Type B pancreatic cell (in vitro differentiated cells): ENCODE results near the gene KIF19. TPM values are rescaled to one million over a fixed set of nuclear protein-coding genes. Genes with fewer than 3 reads are reported as not detected.

ENCODE experiments used
- DNase-seq: peaks from one replicate; pipeline ENCODE4 v3.0.0; 2021; ENCODE audit warnings: mixed read lengths; ENCODE audit not compliant: unreplicated experiment; ENCODE audit errors: extremely low spot score
- H3K27ac Mint-ChIP-seq: 2 replicates; pipeline ENCODE4 v1.8.0; 2021; ENCODE audit warnings: mild to moderate bottlenecking, mixed read lengths
- H3K27me3 Mint-ChIP-seq: 2 replicates; pipeline ENCODE4 v1.8.0; 2021; ENCODE audit warnings: mixed read lengths
- H3K36me3 Mint-ChIP-seq: 2 replicates; pipeline ENCODE4 v1.8.0; 2021; ENCODE audit warnings: mixed read lengths
- H3K4me1 Mint-ChIP-seq: one replicate; pipeline ENCODE4 v1.8.0; 2021; ENCODE audit warnings: mixed read lengths; ENCODE audit not compliant: unreplicated experiment
- H3K4me3 Mint-ChIP-seq: 2 replicates; pipeline ENCODE4 v1.8.0; 2021; ENCODE audit warnings: mild to moderate bottlenecking, mixed read lengths
- H3K9me3 Mint-ChIP-seq: 2 replicates; pipeline ENCODE4 v1.8.0; 2021; ENCODE audit warnings: mixed read lengths
- CTCF ChIP-seq: fragments of 200-600 bp; sonication (generic); conservative IDR thresholded peaks from 2 replicates; pipeline ENCODE4 v1.5.0; 2021; ENCODE audit warnings: antibody characterized with exemption, mild to moderate bottlenecking
- total RNA-seq: library from RNA; stranded (reverse); gene quantifications from 2 replicates; pipeline ENCODE4 v1.2.1, GENCODE V29; 2021; ENCODE audit warnings: low replicate concordance

Gene KIF19
- total RNA-seq, 1 donor from 2014 or later = 2.9 TPM

DNA sequence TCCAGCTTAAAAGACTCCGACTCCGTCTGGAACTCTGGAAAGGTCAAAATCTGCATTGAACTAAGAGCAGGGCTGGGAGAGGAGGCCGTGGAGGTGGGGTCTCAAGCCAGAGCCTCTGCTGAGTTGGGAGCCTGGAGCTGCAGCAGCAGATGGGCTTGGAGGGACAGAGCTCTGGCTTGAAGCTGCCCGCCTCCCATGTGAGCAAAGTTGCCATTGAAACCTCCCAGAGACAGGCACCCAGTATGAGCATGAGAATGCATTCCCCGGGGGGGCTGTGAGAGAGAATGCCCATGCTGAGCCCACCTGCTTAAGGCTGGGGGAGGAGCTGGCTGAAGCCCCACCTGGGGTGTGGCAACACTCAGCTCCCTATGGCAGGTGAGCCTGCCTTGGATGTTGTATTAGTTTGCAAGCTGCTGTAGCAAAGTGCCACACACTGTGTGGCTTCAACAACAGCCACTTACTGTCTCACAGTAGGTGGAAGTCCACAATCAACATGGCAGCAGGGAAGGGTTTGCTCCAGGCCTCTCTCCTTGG lies 9.6 kb downstream of the KIF19 start:
- Mint-ChIP-seq H3K4me3 (no peak overlapping the region), H3K9me3 (no peaks in the 10 kb centered on the region), H3K27ac (no peak overlapping the region), H3K27me3 (peaks cover 14% of the 10 kb centered on the region), H3K36me3 (no peaks in the 10 kb centered on the region), H3K4me1 (peaks cover 7% of the 10 kb centered on the region)
- no peak for DNase-seq
- TF ChIP-seq CTCF = no peak

- DNase-seq = no peak
- no peak for TF ChIP-seq CTCF
- no peak overlapping the region for H3K27ac Mint-ChIP-seq
- H3K9me3 Mint-ChIP-seq = no peaks in the 10 kb centered on the region
- no peaks in the 10 kb centered on the region for H3K36me3 Mint-ChIP-seq
- H3K27me3 Mint-ChIP-seq = peaks cover 14% of the 10 kb centered on the region
- no peak overlapping the region for H3K4me3 Mint-ChIP-seq
- peaks cover 6% of the 10 kb centered on the region for H3K4me1 Mint-ChIP-seq
These were observed 10.3 kb downstream of the KIF19 start for GRCh38 chr17:74336307-74336706.

DNA sequence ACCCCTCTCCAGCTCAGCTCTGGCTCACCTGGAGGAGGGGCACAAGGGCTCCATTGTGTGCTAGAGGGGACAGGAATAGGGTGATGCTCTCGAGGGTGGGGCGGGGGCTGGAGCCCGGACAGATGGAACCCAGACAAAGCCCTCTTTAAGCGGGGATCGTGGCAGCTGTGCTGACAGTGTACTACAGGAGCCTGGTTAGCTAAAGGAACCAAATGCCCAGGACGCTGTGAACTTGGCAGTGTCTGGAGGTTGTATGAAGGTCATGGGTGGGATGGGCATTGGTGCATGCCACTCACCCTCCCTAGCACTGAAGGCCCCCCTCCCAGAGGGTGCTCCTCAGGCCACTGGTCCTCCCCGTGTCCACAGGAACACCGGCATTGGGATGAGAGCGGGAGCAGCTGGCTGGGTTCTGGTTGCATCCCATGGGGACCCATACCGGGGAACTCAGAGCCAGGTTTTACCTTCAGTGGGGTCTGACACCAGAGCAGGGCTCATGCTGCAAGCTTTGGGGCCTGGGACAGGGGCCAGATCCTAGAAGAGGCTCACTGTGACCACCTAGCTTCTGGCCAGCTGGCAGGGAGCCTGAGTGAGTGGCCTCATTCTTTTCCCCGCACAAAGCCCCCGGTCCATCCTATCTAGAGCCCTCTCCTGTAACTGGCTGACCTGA lies 11.9 kb downstream of the KIF19 start:
- Mint-ChIP-seq H3K4me3 (no peak overlapping the region), H3K4me1 (no peaks in the 10 kb centered on the region), H3K27ac (no peak overlapping the region), H3K27me3 (peaks cover 14% of the 10 kb centered on the region), H3K36me3 (no peaks in the 10 kb centered on the region), H3K9me3 (no peaks in the 10 kb centered on the region)
- DNase-seq = no peak
- TF ChIP-seq CTCF = no peak

- no peak for TF ChIP-seq CTCF
- H3K36me3 Mint-ChIP-seq = no peaks in the 10 kb centered on the region
- no peak overlapping the region for H3K27ac Mint-ChIP-seq
- no peaks in the 10 kb centered on the region for H3K9me3 Mint-ChIP-seq
- H3K4me1 Mint-ChIP-seq = no peaks in the 10 kb centered on the region
- no peak for DNase-seq
- H3K27me3 Mint-ChIP-seq = peaks cover 14% of the 10 kb centered on the region
- no peak overlapping the region for H3K4me3 Mint-ChIP-seq
These were observed 13.6 kb downstream of the KIF19 start for GRCh38 chr17:74339537-74340195.

DNA sequence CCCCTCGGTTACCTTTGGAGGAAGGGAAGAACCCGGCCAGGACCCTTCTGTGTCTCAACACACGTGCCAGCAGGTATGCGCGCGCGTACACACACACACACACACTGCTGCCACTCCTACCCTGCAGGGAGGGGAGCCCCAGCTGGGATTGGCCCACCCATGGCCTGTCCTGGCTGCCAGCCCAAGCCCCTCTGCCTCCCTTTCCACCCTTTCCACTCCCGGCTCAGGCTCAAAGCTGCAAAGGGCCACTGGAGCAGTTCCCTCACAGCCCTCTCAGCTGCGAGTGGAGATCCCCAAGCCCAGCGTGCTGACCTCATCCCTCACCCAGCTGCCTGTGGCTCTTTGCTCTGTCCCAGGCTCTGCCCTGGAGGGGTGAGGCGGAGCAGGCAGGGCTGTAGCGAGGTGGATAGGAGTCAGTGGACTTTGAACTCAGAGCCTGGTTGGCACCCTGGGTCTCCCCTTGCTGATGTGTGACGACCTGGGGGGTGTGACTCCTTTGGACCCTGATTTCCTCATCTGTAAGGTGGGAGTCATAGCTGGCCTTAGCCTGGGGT lies 14.5 kb downstream of the KIF19 start:
- Mint-ChIP-seq H3K4me1 (no peaks in the 10 kb centered on the region), H3K27ac (no peak overlapping the region), H3K4me3 (no peak overlapping the region), H3K9me3 (no peaks in the 10 kb centered on the region), H3K27me3 (peaks cover 14% of the 10 kb centered on the region), H3K36me3 (no peaks in the 10 kb centered on the region)
- no peak for DNase-seq
- TF ChIP-seq CTCF = no peak
